K562 (cell line): ENCODE results near the gene CXCL14. TPM values are rescaled to one million over a fixed set of nuclear protein-coding genes. Genes with fewer than 3 reads are reported as not detected.

Source experiments
- ATAC-seq: fragments of 200-7000 bp; cut with Tn5 transposase; 3 replicates; pipeline ENCODE4 v1.9.1; 2020; ENCODE audit warnings: moderate library complexity
- BruUV-seq: library from RNA; stranded (reverse); fragments of 400-500 nt; replicated peaks from 2 replicates; lab custom pipeline; 2021; lab: Mats Ljungman, UMichigan
- CTCF ChIA-PET: fragments of 300-600 bp; formaldehyde crosslinking; extraction: SDS; loops from one replicate; lab custom pipeline; 2021; ENCODE audit warnings: low intra/inter-chr PET ratio; lab: Yijun Ruan, JAX
- POLR2A ChIA-PET: fragments of 300-600, 350-650 bp; sonication (Branson Sonifier 250); formaldehyde crosslinking; extraction: SDS; loops from one replicate; lab custom pipeline; 2021; ENCODE audit warnings: antibody characterized with exemption, inconsistent platforms; lab: Yijun Ruan, JAX
- DNase-seq, 4 experiments: peaks; one replicate each; pipeline versions ENCODE4 v3.0.0 to v3.0.0-alpha.2; 2011 to 2018; ENCODE audit warnings: low spot score in 3 of 4, mixed read lengths in 3 of 4; ENCODE audit errors: extremely low read depth in 1 of 4
- FAIRE-seq: peaks from 2 replicates; lab custom pipeline; 2011; peaks lifted over from hg19 to GRCh38; lab: Jason Lieb, UNC
- H2AFZ ChIP-seq: 2 replicates; pipeline ENCODE4 v1.6.0; 2011; ENCODE audit warnings: low read depth, low read length, control low read depth, inconsistent platforms
- H3K27ac ChIP-seq: fragments of 200-600 bp; 3 replicates; pipeline ENCODE4 v1.8.0; 2011; ENCODE audit warnings: low read depth, mild to moderate bottlenecking, control low read depth, inconsistent platforms, low read length, moderate library complexity, mixed read lengths; ENCODE audit errors: extremely low read depth
- H3K27me3 ChIP-seq, 2 experiments: fragments of 300-600 bp in 1 of 2; 2 replicates in 1 of 2; 3 replicates in 1 of 2; pipeline versions ENCODE4 v1.6.0 to v1.8.0; 2011; ENCODE audit warnings: inconsistent platforms in 2 of 2, low read length in 2 of 2, mild to moderate bottlenecking in 1 of 2, mixed read lengths in 1 of 2, moderate library complexity in 1 of 2; ENCODE audit not compliant: control insufficient read depth in 2 of 2, insufficient read depth in 2 of 2
- H3K36me3 ChIP-seq: fragments of 300-600 bp; 3 replicates; pipeline ENCODE4 v1.8.0; 2011; ENCODE audit warnings: mild to moderate bottlenecking, low read length, inconsistent platforms; ENCODE audit not compliant: control insufficient read depth, insufficient read depth
- H3K4me1 ChIP-seq, 2 experiments: fragments of 200-600 bp in 1 of 2; replicated peaks in 1 of 2; 2 replicates in 1 of 2; 3 replicates in 1 of 2; pipeline versions ENCODE4 v1.5.1 to v1.8.0; 2011; ENCODE audit warnings: inconsistent platforms in 2 of 2, low read length in 2 of 2, mild to moderate bottlenecking in 1 of 2, mixed read lengths in 1 of 2, moderate library complexity in 1 of 2; ENCODE audit not compliant: control insufficient read depth in 2 of 2, insufficient read depth in 2 of 2
- H3K4me2 ChIP-seq: 2 replicates; pipeline ENCODE4 v1.6.1; 2011; ENCODE audit warnings: low read length, control low read depth, inconsistent platforms, mixed read lengths; ENCODE audit not compliant: insufficient read depth
- H3K4me3 ChIP-seq: fragments of 200-600 bp; sonication (generic), shearing (Covaris generic); 2 replicates; pipeline ENCODE4 v1.5.1; 2016; ENCODE audit warnings: control low read depth, inconsistent platforms
- H3K79me2 ChIP-seq: fragments of 200-600 bp; 3 replicates; pipeline ENCODE4 v1.8.0; 2011; ENCODE audit warnings: low read length, inconsistent platforms; ENCODE audit not compliant: control insufficient read depth, insufficient read depth
- H3K9ac ChIP-seq, 2 experiments: 2 replicates each; pipeline versions ENCODE4 v1.6.0 to v1.6.1; 2011; ENCODE audit warnings: low read depth in 2 of 2, low read length in 2 of 2, control low read depth in 1 of 2, inconsistent platforms in 1 of 2, mild to moderate bottlenecking in 1 of 2, mixed read lengths in 1 of 2; ENCODE audit not compliant: insufficient read depth in 1 of 2
- H3K9me1 ChIP-seq: one replicate; pipeline ENCODE4 v1.6.0; 2011; ENCODE audit warnings: inconsistent platforms, mild to moderate bottlenecking, low read length, moderate library complexity; ENCODE audit not compliant: control insufficient read depth, insufficient read depth
- H3K9me3 ChIP-seq: replicated peaks from 2 replicates; pipeline ENCODE4 v1.5.1; 2011; ENCODE audit warnings: low read depth, low read length, inconsistent platforms; ENCODE audit not compliant: control insufficient read depth, insufficient read depth
- H4K20me1 ChIP-seq: replicated peaks from 2 replicates; pipeline ENCODE4 v1.6.1; 2011; ENCODE audit warnings: low read length, inconsistent platforms, mixed read lengths; ENCODE audit not compliant: control insufficient read depth, insufficient read depth
- BCOR ChIP-seq: fragments of 450-650 bp; IDR thresholded peaks from 2 replicates; pipeline ENCODE4 v1.6.1; 2016
- CC2D1A ChIP-seq: fragments of 450-650 bp; IDR thresholded peaks from 2 replicates; pipeline ENCODE4 v1.6.1; 2017; ENCODE audit warnings: mild to moderate bottlenecking
- CEBPG ChIP-seq, 3 experiments: fragments of 200-800 bp in 1 of 3; sonication (Bioruptor generic) in 1 of 3; sonication (generic) in 1 of 3; formaldehyde crosslinking in 1 of 3; IDR thresholded peaks in 2 of 3; conservative IDR thresholded peaks in 1 of 3; 2 replicates each; pipeline versions ENCODE4 v1.6.1 to v1.8.0; 2016 to 2022; ENCODE audit warnings: missing compliant biosample characterization in 2 of 3, missing genetic modification characterization in 2 of 3, mild to moderate bottlenecking in 1 of 3, missing genetic modification reagents in 1 of 3
- MTA2 ChIP-seq: fragments of 450-650 bp; IDR thresholded peaks from 2 replicates; pipeline ENCODE4 v1.6.1; 2016; ENCODE audit warnings: low read depth
- PRMT5 ChIP-seq: sonication (generic); formaldehyde crosslinking; IDR thresholded peaks from 2 replicates; pipeline ENCODE4 v1.5.0; 2020; ENCODE audit warnings: missing genetic modification reagents
- SAFB ChIP-seq: fragments of 200-400 bp; formaldehyde crosslinking; IDR thresholded peaks from 2 replicates; pipeline ENCODE4 v1.6.1; 2017; ENCODE audit warnings: low read depth, low read length, borderline replicate concordance
- ZNF551 ChIP-seq: fragments of 250-450 bp; sonication (Bioruptor Pico); IDR thresholded peaks from 2 replicates; pipeline ENCODE4 v1.5.0; 2021; ENCODE audit warnings: mild to moderate bottlenecking, moderate library complexity
- WGBS: fragments of 100-300 bp; shearing (Covaris generic); methylation state at CpG from one replicate; pipeline ENCODE4 v1.1.6; 2016; ENCODE audit warnings: low coverage, mixed read lengths; ENCODE audit not compliant: insufficient coverage; ENCODE audit errors: missing lambda C conversion rate; 5-methylcytosine and 5-hydroxymethylcytosine counted together
- in situ Hi-C: fragments of 300-500 bp; cut with MboI; formaldehyde crosslinking; loops from 4 replicates; pipeline ENCODE4 v1.15.0; 2018; ENCODE audit warnings: inconsistent platforms, mixed read lengths
- intact Hi-C: fragments of 100-400 bp; cut with micrococcal nuclease; formaldehyde crosslinking; loops from 2 replicates; pipeline ENCODE4 v1.14.2; 2022
- polyA plus RNA-seq, 8 experiments: library from polyadenylated mRNA; depleted of rRNA in 4 of 8; stranded (reverse) in 5 of 8; unstranded in 3 of 8; fragments of >200 nt; fragmentation: Nextera tagmentation in 2 of 8; fragmentation: Illumina TruSeq in 1 of 8; extraction: Ambion mirVana in 2 of 8; extraction: Trizol in 1 of 8; gene quantifications; 2 replicates each; pipeline versions ENCODE4 v1.2.1 to v1.2.3, GENCODE V29; 2011 to 2014; ENCODE audit warnings: inconsistent platforms in 1 of 8, missing spikeins in 1 of 8
- total RNA-seq, 7 experiments: library from RNA; depleted of rRNA in 6 of 7; stranded (reverse); fragments of >200 nt in 6 of 7; fragmentation: Illumina TruSeq in 2 of 7; extraction: Trizol in 2 of 7; gene quantifications; 2 replicates each; pipeline versions ENCODE4 v1.2.1 to v1.2.3, GENCODE V29; 2011 to 2021; ENCODE audit warnings: low replicate concordance in 1 of 7
- TF ChIP-seq, protein P1 (sequence below): sonication (generic); formaldehyde crosslinking; IDR thresholded peaks from 2 replicates; pipeline ENCODE4 v1.8.1; 2023; ENCODE audit warnings: mild to moderate bottlenecking, missing genetic modification reagents, moderate library complexity

CXCL14 gene
- total and polyA plus RNA-seq, 9 of the 15 experiments (the other 6 are each of a cell fraction or from before 2014, with no cell fraction given): not detected

DNA sequence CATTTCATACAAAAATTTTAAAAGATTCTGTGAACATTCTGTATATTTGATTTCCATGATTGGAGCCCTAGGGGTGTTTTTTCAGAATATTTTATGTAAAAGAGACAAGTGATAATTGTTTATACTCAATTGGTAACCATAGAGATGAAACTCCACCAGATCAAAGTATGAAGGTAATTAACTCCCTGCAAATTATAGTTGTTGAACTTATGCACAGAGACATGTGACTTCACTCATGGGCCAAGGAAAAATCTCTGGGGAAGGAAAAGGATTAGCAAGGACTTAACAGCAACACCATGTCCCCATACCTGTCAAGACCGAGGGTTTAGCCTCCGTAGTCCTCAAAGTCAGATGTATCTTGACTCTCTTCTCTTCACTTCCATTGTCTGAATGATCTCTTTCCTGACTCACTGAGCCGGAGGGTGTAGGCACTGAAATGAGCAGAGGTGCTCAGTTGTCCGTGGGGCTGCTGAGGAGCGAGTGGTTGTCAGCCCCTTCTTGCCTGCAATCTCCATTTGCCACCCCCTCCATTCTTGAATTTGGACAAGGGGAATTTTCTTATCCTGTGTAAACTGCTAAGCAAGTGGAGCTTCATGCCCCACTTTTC is 17.5 kb upstream of the CXCL14 start:
- no peaks in the 10 kb centered on the region for H3K9me3 ChIP-seq
- no peak overlapping the region for H3K27ac ChIP-seq
- H3K4me1 ChIP-seq: peaks cover 0 to 2% of the 10 kb centered on the region in 2 experiments; a peak in 2 of 5 replicates
- no peak overlapping the region for H3K9ac ChIP-seq
- H2AFZ ChIP-seq: no peak overlapping the region
- WGBS: 3% methylated on average over 5 of the region's 5 CpGs
- H3K79me2 ChIP-seq: no peaks in the 10 kb centered on the region
- POLR2A ChIA-PET: interaction anchor here (0.6 kb wide), 1 partner anchor 95 kb away, joined by 3 read pairs; no protein-coding TSS in a partner anchor
- DNase-seq (no peak), ATAC-seq (no peak), FAIRE-seq (no peak)
- CTCF ChIA-PET: interaction anchor here (0.5 kb wide), 1 partner anchor 147 kb away, joined by 3 read pairs; no protein-coding TSS in a partner anchor
- intact Hi-C loops: no loop called here
- H4K20me1 ChIP-seq: no peaks in the 10 kb centered on the region
- peaks cover 0 to 24% of the 10 kb centered on the region in 2 experiments; a peak in 3 of 5 replicates for H3K27me3 ChIP-seq
- BruUV-seq: no TSS peak
- no peak overlapping the region for H3K4me3 ChIP-seq
- no peaks in the 10 kb centered on the region for H3K9me1 ChIP-seq
- TF ChIP-seq BCOR (no peak), CC2D1A (no peak), MTA2 (no peak), ZNF551 (CRISPR knock-in tag) (no peak)
- no peaks in the 10 kb centered on the region for H3K36me3 ChIP-seq
- no peak overlapping the region for H3K4me2 ChIP-seq
- in situ Hi-C loops: no loop called here

DNA sequence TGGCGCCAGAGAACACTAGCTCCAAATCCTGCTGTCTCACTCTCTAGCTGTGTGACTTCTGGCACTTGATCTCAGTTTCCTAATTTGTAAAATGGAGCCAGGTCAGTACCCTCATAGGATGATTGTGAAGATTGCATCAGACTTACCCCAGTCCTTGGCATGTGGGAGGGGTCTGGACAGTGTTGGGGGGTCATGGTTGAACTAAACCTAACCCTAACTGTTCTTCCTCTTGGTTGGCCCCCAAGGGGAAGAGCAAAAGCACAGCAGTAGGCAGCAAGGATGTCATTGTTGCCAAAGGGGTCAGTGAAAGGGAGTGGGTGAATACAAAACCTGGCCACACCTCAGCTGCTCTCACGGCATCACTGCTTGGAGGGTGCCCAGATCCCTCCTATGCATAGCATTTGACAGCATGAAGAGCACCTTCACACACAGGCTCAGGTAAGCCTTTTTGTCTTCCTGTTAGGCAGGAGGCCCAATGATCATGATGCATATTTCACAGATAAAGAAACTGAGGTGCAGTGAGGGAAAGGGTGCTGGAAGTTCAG is 15.7 kb upstream of the CXCL14 start:
- H3K9ac ChIP-seq: no peak overlapping the region
- H3K27ac ChIP-seq: no peak overlapping the region
- no peak for TF ChIP-seq PRMT5 (CRISPR knock-in tag)
- peak; percentile 53 for TF ChIP-seq CEBPG (CRISPR knock-in tag; IDR thresholded peaks at IDR 0.05)
- no peak for TF ChIP-seq CEBPG (tag; conservative IDR thresholded peaks at IDR 0.05 in 1 of 2, IDR thresholded peaks at IDR 0.05 in 1 of 2)
- TF ChIP-seq SAFB: no peak
- TF ChIP-seq, protein P1, sequence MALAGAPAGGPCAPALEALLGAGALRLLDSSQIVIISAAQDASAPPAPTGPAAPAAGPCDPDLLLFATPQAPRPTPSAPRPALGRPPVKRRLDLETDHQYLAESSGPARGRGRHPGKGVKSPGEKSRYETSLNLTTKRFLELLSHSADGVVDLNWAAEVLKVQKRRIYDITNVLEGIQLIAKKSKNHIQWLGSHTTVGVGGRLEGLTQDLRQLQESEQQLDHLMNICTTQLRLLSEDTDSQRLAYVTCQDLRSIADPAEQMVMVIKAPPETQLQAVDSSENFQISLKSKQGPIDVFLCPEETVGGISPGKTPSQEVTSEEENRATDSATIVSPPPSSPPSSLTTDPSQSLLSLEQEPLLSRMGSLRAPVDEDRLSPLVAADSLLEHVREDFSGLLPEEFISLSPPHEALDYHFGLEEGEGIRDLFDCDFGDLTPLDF (CRISPR knock-in tag): no peak
- TF ChIP-seq, all 486 proteins: peak for 1
- H3K9me3 ChIP-seq: no peaks in the 10 kb centered on the region
- H3K36me3 ChIP-seq: no peaks in the 10 kb centered on the region
- POLR2A ChIA-PET: no interaction called here
- no peak overlapping the region for H2AFZ ChIP-seq
- 5% methylated on average over 2 of the region's 2 CpGs for WGBS
- BruUV-seq: no TSS peak
- ATAC-seq (no peak), DNase-seq (no peak), FAIRE-seq (no peak)
- H3K4me3 ChIP-seq: no peak overlapping the region
- in situ Hi-C loops: no loop called here
- H3K4me2 ChIP-seq: no peak overlapping the region
- no peaks in the 10 kb centered on the region for H3K9me1 ChIP-seq
- H3K79me2 ChIP-seq: no peaks in the 10 kb centered on the region
- intact Hi-C loops: no loop called here
- no peaks in the 10 kb centered on the region for H3K4me1 ChIP-seq
- CTCF ChIA-PET: no interaction called here
- no peaks in the 10 kb centered on the region for H4K20me1 ChIP-seq
- H3K27me3 ChIP-seq: peaks cover 0 to 36% of the 10 kb centered on the region in 2 experiments; a peak in 3 of 5 replicates
